Upper lobe of right lung (tissue), 1 donor: ENCODE results near the gene ITLN2. TPM values are rescaled to one million over a fixed set of nuclear protein-coding genes. Genes with fewer than 3 reads are reported as not detected.
A peak's percentile ranks its signal among the peaks of the same experiment; 100 is the strongest.

Source experiments
- ATAC-seq: fragments of 200-7000 bp; cut with Tn5 transposase; one replicate; pipeline ENCODE4 v1.9.1; 2020; ENCODE audit warnings: mild to moderate bottlenecking, moderate library complexity
- DNase-seq: peaks from one replicate; pipeline ENCODE4 v3.0.0-alpha.2; 2020
- H3K27ac ChIP-seq: fragments of 200-600 bp; one replicate; pipeline ENCODE4 v1.8.0; 2022
- H3K27me3 ChIP-seq: fragments of 200-600 bp; one replicate; pipeline ENCODE4 v1.8.0; 2022; ENCODE audit warnings: mild to moderate bottlenecking
- H3K36me3 ChIP-seq: fragments of 200-600 bp; one replicate; pipeline ENCODE4 v1.8.0; 2022
- H3K4me1 ChIP-seq: fragments of 200-600 bp; one replicate; pipeline ENCODE4 v1.8.0; 2022
- H3K4me3 ChIP-seq: fragments of 200-600 bp; one replicate; pipeline ENCODE4 v1.8.0; 2022; ENCODE audit warnings: mild to moderate bottlenecking
- H3K9me3 ChIP-seq: fragments of 200-600 bp; one replicate; pipeline ENCODE4 v1.8.0; 2022
- intact Hi-C: fragments of 100-400 bp; cut with DNase I; formaldehyde crosslinking; loops from one replicate; pipeline ENCODE4 v1.11.0; 2022
- long read RNA-seq: library from polyadenylated mRNA; unstranded; transcript quantifications from one replicate; pipeline ENCODE4 v2.0.0, GENCODE V29; 2021
- total RNA-seq: library from RNA; stranded (reverse); fragmentation: NEBNext Ultra II Directional; extraction: Animal tissue kit (Norgen Biotek cat#: 25700); gene quantifications from one replicate; pipeline ENCODE4 v1.2.1, GENCODE V29; 2021
- TF ChIP-seq, protein P1 (sequence below): fragments of 200-600 bp; IDR thresholded peaks from one replicate; pipeline ENCODE4 v1.8.0; 2022; ENCODE audit warnings: antibody characterized with exemption
- donor health status: DM: no; HTN: yes; CAD: no; lungs with severe emphysema.

ITLN2 gene
- 44.1 TPM for total RNA-seq
- long read RNA-seq, transcript ITLN2-203 (4 exons, 884 nt), result major isoform, 14 of 34 reads
- long read RNA-seq, partial matches to known transcripts, result 15 of 34 reads
- long read RNA-seq, other reads (novel, unspliced or antisense), result 5 of 34 reads

- Histone ChIP-seq H3K27ac (no peak within 1 kb of the TSS), H3K36me3 (no peaks in the 10 kb centered on the region), H3K9me3 (no peaks in the 10 kb centered on the region), H3K27me3 (no peaks in the 10 kb centered on the region), H3K4me3 (no peak within 1 kb of the TSS), H3K4me1 (no peaks in the 10 kb centered on the region)
- ATAC-seq (peak; percentile 79), DNase-seq (no peak)
- intact Hi-C loops, result loop anchor here (10.0 kb wide), 1 partner anchor 120 kb away; no protein-coding TSS in a partner anchor
- TF ChIP-seq, protein P1, sequence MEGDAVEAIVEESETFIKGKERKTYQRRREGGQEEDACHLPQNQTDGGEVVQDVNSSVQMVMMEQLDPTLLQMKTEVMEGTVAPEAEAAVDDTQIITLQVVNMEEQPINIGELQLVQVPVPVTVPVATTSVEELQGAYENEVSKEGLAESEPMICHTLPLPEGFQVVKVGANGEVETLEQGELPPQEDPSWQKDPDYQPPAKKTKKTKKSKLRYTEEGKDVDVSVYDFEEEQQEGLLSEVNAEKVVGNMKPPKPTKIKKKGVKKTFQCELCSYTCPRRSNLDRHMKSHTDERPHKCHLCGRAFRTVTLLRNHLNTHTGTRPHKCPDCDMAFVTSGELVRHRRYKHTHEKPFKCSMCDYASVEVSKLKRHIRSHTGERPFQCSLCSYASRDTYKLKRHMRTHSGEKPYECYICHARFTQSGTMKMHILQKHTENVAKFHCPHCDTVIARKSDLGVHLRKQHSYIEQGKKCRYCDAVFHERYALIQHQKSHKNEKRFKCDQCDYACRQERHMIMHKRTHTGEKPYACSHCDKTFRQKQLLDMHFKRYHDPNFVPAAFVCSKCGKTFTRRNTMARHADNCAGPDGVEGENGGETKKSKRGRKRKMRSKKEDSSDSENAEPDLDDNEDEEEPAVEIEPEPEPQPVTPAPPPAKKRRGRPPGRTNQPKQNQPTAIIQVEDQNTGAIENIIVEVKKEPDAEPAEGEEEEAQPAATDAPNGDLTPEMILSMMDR, result peak; percentile 58
Observed at GRCh38 chr1:160954158-160955104, at the start of gene ITLN2. Gene ITLN2, minus strand, starts transcription at chr1:160954809. Its CDS starts 68 bp downstream, at chr1:160954741.

DNA sequence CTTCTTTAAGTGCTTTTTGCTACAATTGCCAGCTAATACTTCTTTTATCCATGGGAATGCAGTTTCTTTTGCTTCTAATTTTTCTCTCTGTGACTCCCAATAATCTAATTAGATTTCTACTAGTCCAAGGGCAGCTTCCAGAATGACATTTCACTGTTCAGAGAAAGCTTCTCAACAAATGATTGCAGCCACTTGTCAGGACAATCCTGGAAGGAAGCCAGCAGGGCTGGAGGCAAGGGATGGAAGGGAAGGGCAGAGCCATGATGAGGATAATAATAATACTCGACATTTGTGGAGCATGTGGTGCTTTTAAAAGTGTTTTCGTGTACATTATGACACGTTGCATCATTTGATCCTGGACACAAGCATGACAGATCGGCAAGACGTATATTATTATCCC, 46.9 kb upstream of the ITLN2 start:
- DNase-seq, result peak; percentile 37
- Histone ChIP-seq H3K27me3 (no peaks in the 10 kb centered on the region), H3K36me3 (peaks cover 36% of the 10 kb centered on the region), H3K4me3 (no peak overlapping the region), H3K4me1 (peaks cover 19% of the 10 kb centered on the region), H3K27ac (no peak overlapping the region), H3K9me3 (no peaks in the 10 kb centered on the region)
- TF ChIP-seq, protein P1, result no peak
- intact Hi-C loops, result no loop called here
- ATAC-seq, result no peak

GRCh38 chr1:161000736-161001480, 46.3 kb upstream of the ITLN2 start:
- Histone ChIP-seq H3K36me3 (peaks cover 36% of the 10 kb centered on the region), H3K9me3 (no peaks in the 10 kb centered on the region), H3K4me3 (no peak overlapping the region), H3K27me3 (no peaks in the 10 kb centered on the region), H3K27ac (no peak overlapping the region), H3K4me1 (peaks cover 19% of the 10 kb centered on the region)
- DNase-seq (peak; percentile 57), ATAC-seq (peak; percentile 52)
- TF ChIP-seq, protein P1, result no peak
- intact Hi-C loops, result no loop called here

DNA sequence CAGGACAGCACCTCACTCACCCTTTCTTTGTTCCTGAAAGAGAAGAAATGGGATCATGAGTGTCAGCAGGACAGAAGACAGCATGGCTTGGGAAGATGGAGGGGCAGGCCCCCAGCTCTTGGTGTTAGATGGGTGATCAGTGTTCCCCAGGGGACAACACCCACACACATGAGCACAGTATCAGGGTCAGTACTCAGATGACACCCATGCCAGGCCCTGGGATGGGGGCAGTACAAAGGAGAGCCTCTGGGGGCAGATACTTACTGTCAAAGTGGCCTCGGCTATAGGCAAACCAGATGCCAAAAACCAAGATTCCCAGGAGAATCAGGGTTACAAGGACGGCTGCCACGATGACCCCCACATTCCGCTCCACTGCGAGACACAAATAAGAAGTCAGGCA, 44.8 kb upstream of the ITLN2 start:
- intact Hi-C loops, result no loop called here
- TF ChIP-seq, protein P1, result no peak
- peaks cover 36% of the 10 kb centered on the region for H3K36me3 ChIP-seq
- H3K27ac ChIP-seq, result no peak overlapping the region
- H3K9me3 ChIP-seq, result no peaks in the 10 kb centered on the region
- H3K27me3 ChIP-seq, result no peaks in the 10 kb centered on the region
- ATAC-seq (no peak), DNase-seq (peak; percentile 42)
- no peak overlapping the region for H3K4me3 ChIP-seq
- H3K4me1 ChIP-seq, result peaks cover 16% of the 10 kb centered on the region

- intact Hi-C loops, result no loop called here
- peaks cover 16% of the 10 kb centered on the region for H3K4me1 ChIP-seq
- TF ChIP-seq, protein P1, result peak; percentile 68
- H3K9me3 ChIP-seq, result no peaks in the 10 kb centered on the region
- H3K27ac ChIP-seq, result peak overlapping the region; percentile 65
- no peak overlapping the region for H3K4me3 ChIP-seq
- peak; percentile 77 for DNase-seq
- H3K27me3 ChIP-seq, result no peaks in the 10 kb centered on the region
- ATAC-seq, result peak; percentile 94
- H3K36me3 ChIP-seq, result peaks cover 36% of the 10 kb centered on the region
Observed at GRCh38 chr1:160997323-160998038, 42.9 kb upstream of the ITLN2 start.
